Activated naive CD4-positive, alpha-beta T cell treated with anti-CD3 and anti-CD28 coated beads, Interleukin-2, amount 50 U/mL, for 72 hours (primary cell): ENCODE results near the gene RTP4. TPM values are rescaled to one million over a fixed set of nuclear protein-coding genes. Genes with fewer than 3 reads are reported as not detected.
A peak's percentile ranks its signal among the peaks of the same experiment; 100 is the strongest.

Experiments
- ATAC-seq, 2 donors: fragments of 150-1000 bp; cut with Tn5 transposase; 2 replicates each; pipeline ENCODE4 v1.10.0; 2021; ENCODE audit warnings: mild to moderate bottlenecking in 2 of 2, moderate library complexity in 2 of 2
- DNase-seq, 2 donors: peaks; one replicate each; pipeline ENCODE4 v3.0.0; 2021 to 2022; ENCODE audit warnings: low spot score in 2 of 2
- H3K27ac Mint-ChIP-seq, 2 donors: one replicate each; pipeline ENCODE4 v1.8.0; 2022; ENCODE audit warnings: mild to moderate bottlenecking in 2 of 2, mixed read lengths in 2 of 2
- H3K36me3 Mint-ChIP-seq, 2 donors: one replicate each; pipeline ENCODE4 v1.8.0; 2022; ENCODE audit warnings: mixed read lengths in 2 of 2
- H3K9me3 Mint-ChIP-seq, 2 donors: one replicate each; pipeline ENCODE4 v1.8.0; 2022; ENCODE audit warnings: mixed read lengths in 2 of 2
- total RNA-seq, 2 donors: library from RNA; stranded (reverse); gene quantifications; one replicate each; pipeline ENCODE4 v1.2.3, GENCODE V29; 2022

The RTP4 gene, protein sequence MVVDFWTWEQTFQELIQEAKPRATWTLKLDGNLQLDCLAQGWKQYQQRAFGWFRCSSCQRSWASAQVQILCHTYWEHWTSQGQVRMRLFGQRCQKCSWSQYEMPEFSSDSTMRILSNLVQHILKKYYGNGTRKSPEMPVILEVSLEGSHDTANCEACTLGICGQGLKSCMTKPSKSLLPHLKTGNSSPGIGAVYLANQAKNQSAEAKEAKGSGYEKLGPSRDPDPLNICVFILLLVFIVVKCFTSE
- 1 to 10 TPM; 1.3 to 3.6 TPM for total RNA-seq

DNA sequence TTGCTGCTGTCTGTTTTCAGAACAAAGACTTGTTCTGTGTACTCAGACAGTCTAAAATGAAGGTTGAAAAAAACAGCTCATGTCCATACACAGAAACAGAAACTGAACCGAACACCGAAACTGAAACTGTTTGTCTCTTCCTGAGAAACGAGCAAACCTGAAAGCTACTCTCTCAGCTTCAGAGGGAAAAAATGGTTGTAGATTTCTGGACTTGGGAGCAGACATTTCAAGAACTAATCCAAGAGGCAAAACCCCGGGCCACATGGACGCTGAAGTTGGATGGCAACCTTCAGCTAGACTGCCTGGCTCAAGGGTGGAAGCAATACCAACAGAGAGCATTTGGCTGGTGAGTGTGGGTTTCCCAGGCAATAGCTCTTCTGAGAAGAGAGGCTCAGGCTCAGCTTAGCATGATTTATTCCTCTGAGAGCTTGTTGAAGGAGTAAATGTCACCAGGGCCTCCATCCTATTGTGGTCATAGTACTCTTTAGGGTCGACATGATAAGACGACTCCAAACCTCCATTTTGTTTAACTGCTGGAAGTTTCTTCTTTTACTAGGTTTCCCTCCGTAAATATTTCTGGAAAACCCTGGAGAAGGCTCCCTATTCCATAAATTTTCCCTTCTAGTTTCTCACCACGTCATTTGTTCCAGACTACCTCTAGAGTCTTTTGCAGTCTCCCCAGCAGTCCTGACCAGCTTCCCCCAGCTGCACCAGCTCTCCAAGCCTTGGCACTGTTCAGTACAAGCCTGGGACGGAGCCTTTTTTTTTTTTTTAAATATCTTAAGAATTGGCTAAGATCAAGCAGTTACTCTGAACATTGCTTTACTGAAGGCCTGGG lies at the start of gene RTP4:
Gene RTP4 (plus strand): TSS at position 135 of the 838 bp plus-strand sequence. CDS start 57 bp downstream, at position 192.
- peaks cover 21 to 25% of the 10 kb centered on the region in 2 donors for H3K36me3 Mint-ChIP-seq
- DNase-seq, result peak in 1 of 2 donors; percentile 39
- H3K27ac Mint-ChIP-seq, result peak within 1 kb of the TSS; percentile 92 to 99
- peak; percentile 83 to 92 for ATAC-seq
- peaks cover 0 to 11% of the 10 kb centered on the region in 2 donors for H3K9me3 Mint-ChIP-seq

DNA sequence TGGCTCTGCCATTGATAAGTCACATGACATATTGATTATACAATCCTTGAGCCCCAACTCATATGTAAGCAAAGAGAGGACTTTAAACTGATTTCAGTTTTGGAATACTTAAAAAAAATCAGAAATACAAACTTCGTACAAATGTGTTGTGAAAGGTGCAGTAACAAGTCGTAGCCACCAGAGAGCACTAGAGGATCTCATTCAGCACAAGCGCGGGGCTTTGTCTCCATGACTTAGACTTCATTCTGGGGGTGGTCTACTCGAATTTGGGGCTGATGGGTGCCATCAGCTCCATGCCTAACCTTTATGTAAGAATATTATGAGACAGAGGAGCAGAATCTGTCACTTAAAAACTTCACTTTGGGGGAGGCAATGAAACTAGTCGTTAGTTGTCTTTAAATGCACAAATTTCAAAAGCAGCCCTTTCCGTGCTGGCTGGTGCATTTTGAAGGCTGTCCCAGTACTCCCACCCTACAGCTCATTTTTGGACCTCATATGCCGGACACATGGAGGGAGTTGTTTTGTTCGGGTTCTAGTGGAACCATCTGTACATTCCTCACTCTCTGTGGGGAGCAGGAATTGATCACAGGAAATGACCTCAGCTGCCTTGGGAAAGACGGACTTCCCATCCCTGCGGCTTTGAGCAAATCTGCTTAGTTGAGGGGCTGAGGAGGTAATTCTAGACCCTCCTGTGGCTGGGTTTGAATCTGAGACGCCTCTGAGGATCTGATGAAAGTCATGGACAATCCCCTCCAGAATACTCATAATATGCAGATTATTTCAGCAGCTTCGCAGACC lies 49.2 kb upstream of the RTP4 start:
- ATAC-seq, result peak; percentile 31 to 43
- H3K9me3 Mint-ChIP-seq, result no peaks in the 10 kb centered on the region
- H3K27ac Mint-ChIP-seq, result no peak overlapping the region
- peak in 1 of 2 donors; percentile 33 for DNase-seq
- no peaks in the 10 kb centered on the region for H3K36me3 Mint-ChIP-seq

DNA sequence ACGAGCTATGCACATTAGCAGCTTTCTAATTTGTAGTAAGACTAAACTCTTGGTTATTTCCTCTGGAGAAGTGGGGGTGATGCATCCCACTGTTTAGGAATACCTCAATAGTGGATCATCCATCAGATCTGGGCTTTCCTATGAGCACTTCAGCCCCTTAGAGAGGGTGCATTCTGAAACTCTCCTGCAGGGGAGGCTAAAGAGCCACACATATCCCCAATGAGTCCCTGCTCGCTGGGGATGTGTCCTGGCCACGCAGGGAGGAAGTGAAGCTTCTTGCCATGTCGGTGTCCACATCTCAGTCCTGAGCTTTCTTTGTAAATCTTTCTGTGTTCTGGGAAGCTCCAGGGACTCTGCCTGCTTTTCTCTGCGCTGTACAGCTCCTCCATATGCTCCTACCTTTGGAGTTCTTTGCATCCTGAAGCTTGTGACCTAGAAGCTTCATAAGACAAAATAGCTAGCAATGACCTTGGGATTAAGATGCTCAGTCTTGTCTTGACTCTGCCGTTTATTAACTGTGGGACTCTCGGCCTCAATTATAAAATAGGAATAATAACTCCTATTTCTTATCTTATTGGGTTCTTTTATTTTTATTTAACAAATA lies 48.4 kb upstream of the RTP4 start:
- H3K9me3 Mint-ChIP-seq, result no peaks in the 10 kb centered on the region
- peak; percentile 80 to 83 for ATAC-seq
- no peak overlapping the region for H3K27ac Mint-ChIP-seq
- H3K36me3 Mint-ChIP-seq, result no peaks in the 10 kb centered on the region
- peak in 1 of 2 donors; percentile 67 for DNase-seq

DNA sequence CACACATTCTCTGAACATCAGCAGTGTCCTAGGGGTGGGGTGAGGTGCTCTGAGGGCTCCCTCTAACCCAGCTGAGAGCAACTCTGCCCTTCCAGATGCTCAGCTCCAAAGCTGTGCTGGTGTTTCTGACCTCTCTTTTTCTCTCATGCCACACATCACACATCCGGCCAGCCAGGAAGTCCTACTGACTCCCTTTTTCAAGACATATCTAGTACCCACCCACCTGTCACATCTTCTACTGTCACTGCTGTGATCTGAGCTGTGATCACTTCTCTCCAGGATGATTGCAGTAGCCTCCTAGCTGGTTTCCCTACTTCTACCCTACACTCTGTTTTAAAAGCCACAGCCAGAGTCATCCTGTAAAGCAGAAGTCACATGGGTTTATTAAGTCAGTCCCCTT lies 46.4 kb upstream of the RTP4 start:
- no peak for DNase-seq
- Mint-ChIP-seq H3K36me3 (no peaks in the 10 kb centered on the region), H3K27ac (no peak overlapping the region), H3K9me3 (no peaks in the 10 kb centered on the region)
- ATAC-seq, result no peak

DNA sequence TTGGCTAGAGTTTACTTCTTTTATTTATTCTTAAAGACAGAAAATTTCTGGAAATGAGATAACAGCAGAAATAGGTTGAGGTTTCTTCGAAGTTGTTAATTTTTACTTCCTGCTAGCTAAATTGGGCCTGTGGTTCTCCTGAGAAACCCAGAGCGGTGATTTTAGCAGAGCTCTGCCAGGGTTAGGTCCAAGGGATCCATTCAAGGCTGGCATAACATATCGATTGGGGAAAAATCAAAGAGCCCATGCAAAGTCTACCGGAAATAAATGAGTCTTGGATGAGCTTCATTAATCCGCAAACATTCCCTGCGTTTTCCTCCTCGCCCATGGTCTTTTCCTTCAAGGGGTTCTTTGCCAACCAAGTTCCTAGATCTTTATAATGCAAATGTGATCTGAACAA lies 45.9 kb upstream of the RTP4 start:
- H3K9me3 Mint-ChIP-seq, result no peaks in the 10 kb centered on the region
- H3K36me3 Mint-ChIP-seq, result no peaks in the 10 kb centered on the region
- no peak overlapping the region for H3K27ac Mint-ChIP-seq
- DNase-seq (no peak), ATAC-seq (no peak)

DNA sequence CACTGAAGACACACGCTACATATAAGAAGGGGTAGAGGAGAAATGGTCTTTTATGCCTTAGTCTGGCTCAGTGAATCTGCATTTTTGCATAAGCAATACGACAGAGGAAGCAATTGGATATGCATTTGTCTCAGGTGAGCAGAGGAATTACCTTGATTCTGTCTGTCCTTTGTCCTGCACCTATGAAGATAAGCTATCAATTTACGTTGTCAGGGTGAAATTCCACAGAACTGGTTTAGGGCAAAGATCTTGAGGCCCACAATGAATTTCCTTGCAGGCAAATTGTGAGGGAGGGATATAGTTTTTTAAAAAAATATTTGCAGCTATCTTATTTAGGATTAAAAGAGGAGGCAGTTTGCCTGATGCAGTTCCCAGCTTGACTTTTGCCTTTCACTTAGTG lies 45.1 kb upstream of the RTP4 start:
- Mint-ChIP-seq H3K27ac (no peak overlapping the region), H3K9me3 (no peaks in the 10 kb centered on the region), H3K36me3 (no peaks in the 10 kb centered on the region)
- ATAC-seq, result no peak
- DNase-seq, result no peak

DNA sequence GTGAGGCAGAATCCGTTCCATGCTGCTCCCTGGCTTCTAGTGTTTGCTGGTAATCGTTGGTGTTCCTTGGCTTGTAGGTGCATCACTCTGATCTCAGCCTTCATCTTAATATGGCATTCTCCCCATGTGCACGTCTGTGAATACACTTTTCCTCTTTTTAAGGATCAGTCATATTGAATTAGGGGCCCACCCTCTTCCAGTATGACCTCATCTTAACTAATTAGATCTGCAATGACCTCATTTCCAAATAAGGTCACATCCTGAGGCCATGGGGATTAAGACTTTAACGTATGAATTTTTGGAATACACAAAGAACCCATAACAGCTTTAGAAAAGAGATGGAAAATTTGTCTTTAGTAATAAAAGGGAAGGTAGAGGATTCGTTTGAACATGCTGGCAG lies 42.6 kb upstream of the RTP4 start:
- no peaks in the 10 kb centered on the region for H3K36me3 Mint-ChIP-seq

DNA sequence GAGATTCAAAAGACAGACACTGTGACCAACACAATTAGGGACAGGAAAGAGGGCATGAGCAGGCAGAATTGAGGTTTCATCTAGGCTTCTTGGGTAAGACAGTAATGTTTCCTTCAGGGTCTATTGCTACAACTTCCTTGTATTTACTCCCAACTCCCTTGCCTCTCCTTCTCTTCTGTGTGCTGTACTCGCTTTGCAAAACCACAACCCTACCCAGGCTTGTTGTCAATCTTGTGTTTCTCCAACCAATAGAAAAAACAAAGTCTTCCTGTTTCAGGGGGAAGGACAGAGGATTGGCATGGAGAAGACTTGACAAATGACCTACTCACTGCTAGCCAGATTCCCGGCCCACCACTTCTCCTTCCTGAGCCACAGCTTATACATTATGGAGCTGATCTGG lies 40.3 kb upstream of the RTP4 start:
- Mint-ChIP-seq H3K36me3 (no peaks in the 10 kb centered on the region), H3K9me3 (no peaks in the 10 kb centered on the region), H3K27ac (no peak overlapping the region)
- ATAC-seq, result no peak
- no peak for DNase-seq

More for the DNA sequence above, 42.6 kb upstream of the RTP4 start:
- DNase-seq (no peak), ATAC-seq (no peak)
- Mint-ChIP-seq H3K9me3 (no peaks in the 10 kb centered on the region), H3K27ac (no peak overlapping the region)

DNA sequence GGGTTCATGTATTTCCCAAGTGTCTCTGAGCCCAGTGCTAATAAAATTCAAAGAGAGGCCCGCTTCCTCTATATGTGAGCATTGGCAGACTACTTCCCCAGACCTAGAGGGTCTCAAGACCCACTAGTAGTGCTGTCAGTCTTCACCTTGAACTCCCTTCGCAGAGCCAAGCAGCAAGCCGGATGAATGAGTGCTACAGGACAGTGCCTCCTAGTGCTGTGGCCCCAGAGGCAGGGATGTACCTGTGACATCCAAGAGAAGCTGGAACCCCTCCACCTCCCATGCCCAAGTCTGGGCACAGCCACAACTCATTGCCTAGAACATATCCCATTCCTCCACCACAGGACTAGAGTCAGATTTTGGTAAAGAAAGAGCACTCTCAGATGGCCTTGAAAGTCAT lies 39.5 kb upstream of the RTP4 start:
- no peak overlapping the region for H3K27ac Mint-ChIP-seq
- no peak for ATAC-seq

DNA sequence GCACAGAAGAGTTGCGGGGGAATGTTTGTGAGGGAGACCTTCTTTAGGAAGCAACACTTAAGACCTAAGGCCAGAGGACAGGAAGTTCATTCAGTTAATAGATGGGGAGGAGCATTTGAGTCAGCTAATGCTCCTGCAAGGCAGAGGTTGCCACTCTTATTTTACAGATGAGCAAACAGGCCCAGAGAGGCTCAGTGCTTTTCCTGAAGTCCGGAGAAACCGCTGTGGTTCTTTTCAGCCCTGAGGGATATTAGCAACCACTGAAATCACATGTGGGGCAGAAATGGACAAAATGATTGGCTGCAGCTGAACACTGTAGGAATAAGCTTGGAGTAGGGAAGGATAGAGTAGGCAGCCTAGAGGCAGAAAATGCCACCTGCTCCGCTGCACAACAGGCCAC lies 33.3 kb upstream of the RTP4 start:
- H3K36me3 Mint-ChIP-seq, result no peaks in the 10 kb centered on the region
- H3K27ac Mint-ChIP-seq, result no peak overlapping the region
- DNase-seq (no peak), ATAC-seq (no peak)
- no peaks in the 10 kb centered on the region for H3K9me3 Mint-ChIP-seq

More for the DNA sequence above, 39.5 kb upstream of the RTP4 start:
- no peaks in the 10 kb centered on the region for H3K9me3 Mint-ChIP-seq
- DNase-seq, result no peak
- H3K36me3 Mint-ChIP-seq, result no peaks in the 10 kb centered on the region

DNA sequence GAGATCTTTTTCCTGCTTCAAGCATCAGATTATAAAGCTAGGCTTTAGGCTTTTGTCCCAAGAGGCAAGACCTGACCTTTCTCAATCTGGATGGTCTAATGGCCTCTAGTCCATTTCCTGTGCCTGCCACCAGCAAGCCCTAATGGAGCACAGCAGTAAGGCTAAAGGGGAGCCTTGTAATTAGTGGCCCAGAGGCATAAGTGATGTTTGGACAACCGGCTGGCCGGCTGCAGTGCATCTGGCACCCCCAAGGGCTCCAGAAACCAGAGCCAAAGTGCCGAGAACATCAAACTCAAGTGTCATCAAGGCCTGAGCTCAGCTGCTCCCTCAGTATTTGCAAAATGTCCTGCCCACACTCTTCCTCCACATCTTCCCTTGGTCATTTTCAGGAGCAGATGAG lies 31.9 kb upstream of the RTP4 start:
- ATAC-seq (no peak), DNase-seq (no peak)
- no peaks in the 10 kb centered on the region for H3K9me3 Mint-ChIP-seq
- no peaks in the 10 kb centered on the region for H3K36me3 Mint-ChIP-seq
- H3K27ac Mint-ChIP-seq, result no peak overlapping the region

DNA sequence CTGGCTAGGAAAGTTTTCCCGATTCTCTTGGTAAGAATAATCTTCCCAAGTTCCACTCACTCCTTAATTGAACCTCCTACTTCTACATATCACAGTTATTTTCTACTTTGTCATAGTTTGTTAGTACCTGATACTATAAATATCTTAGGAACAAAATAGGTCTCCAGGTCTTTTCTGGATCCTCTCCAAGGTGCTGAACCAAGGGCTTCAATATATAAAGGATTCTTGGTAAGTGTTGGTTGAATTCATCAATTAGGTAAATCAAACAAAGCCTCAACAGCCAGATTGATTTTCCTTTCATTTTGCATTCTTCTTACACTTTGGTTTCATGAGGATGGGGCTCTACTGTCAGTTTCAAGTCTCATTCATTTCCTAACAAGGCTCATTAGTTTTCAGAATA lies 27.6 kb upstream of the RTP4 start:
- Mint-ChIP-seq H3K36me3 (no peaks in the 10 kb centered on the region), H3K9me3 (no peaks in the 10 kb centered on the region), H3K27ac (no peak overlapping the region)
- DNase-seq (no peak), ATAC-seq (no peak)

DNA sequence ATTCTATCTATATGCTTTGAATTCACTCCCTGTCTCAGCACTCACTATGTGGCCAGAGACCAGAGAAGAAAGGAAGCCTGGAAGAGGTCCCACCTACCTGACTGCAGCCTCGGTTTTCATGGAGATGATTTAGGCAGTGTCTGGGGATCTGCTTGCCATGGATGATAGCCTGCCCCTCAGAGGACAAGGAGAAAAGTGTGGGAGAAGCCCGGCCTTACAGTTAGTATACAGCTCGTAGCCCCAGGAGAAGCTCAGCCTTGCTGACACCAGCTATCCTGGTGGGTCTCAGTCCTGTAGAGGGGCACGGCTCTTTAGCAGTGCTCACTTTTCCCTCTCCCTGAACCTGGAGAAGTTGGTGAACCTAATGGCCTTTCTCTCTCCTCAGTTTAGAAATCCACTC lies 25.9 kb upstream of the RTP4 start:
- DNase-seq (no peak), ATAC-seq (no peak)
- Mint-ChIP-seq H3K36me3 (no peaks in the 10 kb centered on the region), H3K9me3 (no peaks in the 10 kb centered on the region), H3K27ac (no peak overlapping the region)

DNA sequence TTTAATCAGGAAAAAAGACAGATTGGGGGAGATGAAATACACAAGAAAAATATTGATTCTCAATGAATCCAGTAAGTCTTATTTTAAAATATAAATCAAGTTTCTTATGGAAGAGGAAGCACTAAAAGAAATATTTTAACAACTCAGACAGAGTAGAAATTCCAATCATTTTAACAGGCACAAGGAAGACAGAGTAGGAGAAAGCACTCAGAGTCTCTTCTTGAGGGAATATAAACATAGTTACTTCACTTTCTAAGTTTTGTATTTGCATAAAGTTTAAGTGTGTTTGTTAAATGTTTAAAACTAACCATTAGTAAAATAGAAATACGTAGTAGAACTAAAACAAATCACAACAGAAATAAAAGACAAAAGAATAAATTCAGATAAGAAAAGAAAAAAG lies 24.5 kb upstream of the RTP4 start:
- Mint-ChIP-seq H3K36me3 (no peaks in the 10 kb centered on the region), H3K27ac (no peak overlapping the region), H3K9me3 (no peaks in the 10 kb centered on the region)
- ATAC-seq (no peak), DNase-seq (no peak)

DNA sequence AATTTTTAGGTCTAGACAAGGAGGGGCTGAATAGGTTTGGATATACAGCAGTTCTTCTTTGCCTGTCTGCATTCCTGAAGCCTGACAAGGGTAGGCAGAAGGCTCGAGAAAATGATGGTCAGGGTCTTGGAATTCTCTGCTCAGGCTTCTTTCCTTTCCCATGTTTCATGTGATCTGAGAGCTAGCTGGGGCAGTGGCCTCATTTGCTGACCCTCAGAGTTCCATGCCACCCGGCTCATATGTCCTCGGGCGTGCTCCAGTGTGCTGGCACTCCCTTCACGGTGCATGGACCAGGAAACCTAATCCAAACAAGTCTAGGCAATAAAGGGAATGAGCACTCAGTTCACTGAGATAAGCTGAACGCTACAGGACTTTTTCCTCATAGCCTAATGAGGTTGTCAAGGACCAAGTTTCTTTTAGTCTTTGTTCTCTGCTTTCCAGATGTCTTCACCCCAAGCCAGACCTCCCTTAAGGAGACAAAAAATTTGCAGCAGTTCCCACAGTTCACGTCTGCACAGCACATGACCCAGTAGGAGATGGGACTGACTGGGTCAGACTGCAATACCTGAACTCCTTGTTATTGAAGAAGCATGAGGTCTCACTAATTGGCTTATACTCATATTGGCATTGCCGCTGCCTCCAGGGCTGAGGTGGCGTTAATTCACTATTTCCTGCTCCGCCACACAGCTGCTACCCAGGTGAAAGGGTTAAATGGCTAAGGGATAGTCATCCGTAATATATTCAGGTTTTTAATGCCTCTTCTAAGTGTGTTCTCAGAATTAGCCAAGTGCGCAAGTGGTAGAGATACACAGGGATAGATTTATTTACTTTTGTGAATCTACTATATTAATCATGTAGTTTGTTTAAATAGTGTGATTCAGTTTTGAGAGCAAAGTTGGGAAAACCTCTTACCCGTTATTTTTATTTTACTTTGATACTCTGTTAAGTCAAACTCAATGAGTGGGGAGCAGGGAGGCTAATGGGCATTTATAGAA lies 15.3 kb upstream of the RTP4 start:
- ATAC-seq (no peak), DNase-seq (no peak)
- Mint-ChIP-seq H3K36me3 (no peaks in the 10 kb centered on the region), H3K27ac (no peak overlapping the region), H3K9me3 (no peaks in the 10 kb centered on the region)

DNA sequence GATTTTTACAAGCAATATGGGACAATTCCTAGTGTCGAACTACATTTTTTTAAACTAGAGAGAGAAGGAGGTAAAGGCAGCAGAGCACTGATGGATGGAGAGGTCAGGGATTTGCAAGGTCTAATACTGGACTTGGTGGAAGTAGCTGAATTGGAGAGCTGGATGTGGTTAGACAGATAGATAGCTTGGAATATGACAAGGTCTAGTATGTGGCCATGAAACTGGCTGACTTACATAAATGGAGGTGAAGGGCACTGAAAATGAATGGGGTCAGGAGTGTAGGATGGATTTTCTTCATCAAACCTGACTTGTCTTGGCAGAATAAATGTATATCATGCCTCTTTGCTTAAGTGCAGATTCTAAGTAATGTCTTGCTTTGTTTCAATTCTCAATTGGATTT lies 10.1 kb upstream of the RTP4 start:
- DNase-seq (no peak), ATAC-seq (no peak)
- no peaks in the 10 kb centered on the region for H3K36me3 Mint-ChIP-seq
- H3K9me3 Mint-ChIP-seq, result no peaks in the 10 kb centered on the region
- no peak overlapping the region for H3K27ac Mint-ChIP-seq
